Measurements from ENCODE around the gene LAPTM5.

- no peak for TF ChIP-seq SIN3A (IDR thresholded peaks at IDR 0.05; ENCODE audit: borderline replicate concordance, insufficient read depth, low read length)
- no peak for TF ChIP-seq TAF1 (IDR thresholded peaks at IDR 0.05; ENCODE audit: borderline replicate concordance, insufficient read depth, low read length)
- no peak for TF ChIP-seq POLR2AphosphoS5 (IDR thresholded peaks at IDR 0.05; ENCODE audit: low read depth, low read length)
Observed at GRCh38 chr1:30702823-30703222, 54.8 kb downstream of the LAPTM5 start.
